ENCODE measurements around the gene MGME1.

MGME1 gene

DNA sequence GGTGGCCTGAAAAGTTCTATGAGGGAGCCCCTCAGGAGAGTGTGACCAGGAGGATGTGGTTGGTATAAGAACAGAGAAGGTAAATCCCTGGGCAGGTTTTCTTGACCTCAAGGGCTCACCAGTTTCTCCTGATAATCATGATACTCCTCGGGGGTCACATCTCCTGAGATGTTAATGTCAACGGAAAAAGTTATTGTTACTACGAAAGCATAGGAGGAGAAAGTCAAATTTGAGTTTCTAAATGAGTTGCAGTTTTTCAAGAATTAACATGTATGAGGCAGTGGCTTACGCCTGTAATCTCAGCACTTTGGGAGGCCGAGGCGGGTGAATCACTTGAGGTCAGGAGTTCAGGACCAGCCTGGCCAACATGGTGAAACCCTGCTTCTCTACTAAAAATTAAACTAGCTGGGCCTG is 23.4 kb downstream of the MGME1 start:
- no peak for DNase-seq (ENCODE audit: low read depth in 1 of 2, low spot score in 1 of 2)

DNA sequence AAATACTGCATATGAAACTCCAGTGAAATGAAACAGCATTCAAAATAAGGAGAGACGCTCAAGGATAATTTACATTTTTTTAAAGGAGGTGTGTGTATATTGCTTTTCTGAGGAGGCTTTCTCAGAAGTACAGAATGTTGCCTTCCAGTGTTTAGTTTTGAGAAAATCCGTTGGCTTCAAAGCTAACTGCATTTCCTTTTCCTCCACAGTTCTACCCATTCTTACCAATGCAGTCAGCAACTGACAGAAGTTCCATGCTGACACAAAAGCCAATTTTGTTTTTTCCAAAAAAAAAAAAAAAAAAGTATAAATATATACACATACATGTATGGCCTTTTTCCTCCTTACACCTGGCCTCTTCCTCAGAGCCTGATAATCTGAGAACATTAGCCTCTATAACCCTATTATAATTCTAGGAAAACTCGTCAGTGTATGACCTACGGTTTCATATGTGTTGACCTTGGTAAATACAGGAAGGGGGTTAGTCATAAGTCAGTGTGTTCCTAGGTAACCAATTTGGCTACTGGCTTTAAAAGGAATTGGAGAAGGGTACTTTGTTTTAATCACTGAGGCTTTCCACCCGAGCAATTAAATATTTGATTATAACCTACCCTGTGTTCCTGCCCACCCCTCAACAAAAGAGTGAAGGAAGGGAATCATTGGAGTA is 24.2 kb downstream of the MGME1 start:
- no peak for DNase-seq (ENCODE audit: low read depth in 1 of 2, low spot score in 1 of 2)

DNA sequence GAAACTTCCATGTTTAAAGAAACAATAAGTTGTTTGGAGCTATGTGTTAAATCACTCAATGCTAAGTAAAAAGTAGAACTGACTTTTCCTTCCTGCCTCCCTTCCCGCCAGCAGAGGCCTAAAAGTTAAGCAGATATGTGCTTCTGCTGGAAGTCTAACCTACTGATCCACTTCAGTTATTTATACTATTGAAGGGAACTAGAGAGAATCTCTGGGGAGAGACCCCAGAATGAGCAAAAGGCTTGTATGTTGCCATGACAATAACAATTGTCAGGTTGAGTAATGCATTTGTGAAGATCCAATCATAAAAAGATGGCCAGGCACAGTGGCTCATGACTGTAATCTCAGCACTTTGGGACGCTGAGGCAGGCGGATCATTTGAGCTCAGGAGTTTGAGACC is 24.7 kb downstream of the MGME1 start:
- DNase-seq (ENCODE audit: low read depth in 1 of 2, low spot score in 1 of 2), result no peak

DNA sequence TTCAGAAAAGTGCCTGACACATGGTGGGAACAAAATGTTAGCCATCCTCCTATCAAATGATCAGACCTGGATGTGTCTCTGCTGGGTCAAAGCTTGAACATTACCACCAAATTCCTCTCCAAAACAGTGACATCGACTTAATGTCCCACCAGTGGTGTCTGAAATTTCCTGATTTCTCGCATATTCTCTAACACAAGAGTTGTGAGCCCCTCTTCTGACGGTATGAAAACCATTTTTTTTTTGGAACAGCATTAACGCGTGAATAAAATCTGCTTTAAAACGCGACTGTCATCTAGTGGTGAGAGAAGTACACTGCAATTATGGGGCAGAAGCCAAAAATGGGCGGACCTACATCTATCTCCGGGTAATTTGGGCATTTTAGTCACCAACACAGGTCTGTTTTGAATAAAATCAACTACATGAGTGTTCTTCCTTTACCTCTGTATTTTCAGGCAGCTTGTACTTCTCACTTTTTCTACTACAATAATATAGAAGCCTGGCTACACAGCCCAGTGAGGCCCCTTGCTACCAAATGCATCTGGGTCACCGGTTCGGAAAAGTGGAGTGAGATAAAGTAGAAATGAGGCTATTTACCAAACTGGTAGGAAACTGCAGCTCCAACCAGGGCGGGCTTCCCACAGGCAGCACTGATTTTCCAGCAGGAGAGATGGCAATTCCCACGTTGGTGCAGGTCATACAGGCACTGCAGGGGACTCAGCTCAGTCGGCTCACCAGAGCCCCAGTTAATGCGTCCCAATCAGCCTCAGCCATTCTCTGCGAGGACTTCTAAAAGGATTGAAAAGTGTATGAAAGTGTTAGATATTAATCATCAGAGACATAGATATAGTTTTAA is 27.4 kb downstream of the MGME1 start:
- DNase-seq (ENCODE audit: low read depth in 1 of 2, low spot score in 1 of 2), result no peak

DNA sequence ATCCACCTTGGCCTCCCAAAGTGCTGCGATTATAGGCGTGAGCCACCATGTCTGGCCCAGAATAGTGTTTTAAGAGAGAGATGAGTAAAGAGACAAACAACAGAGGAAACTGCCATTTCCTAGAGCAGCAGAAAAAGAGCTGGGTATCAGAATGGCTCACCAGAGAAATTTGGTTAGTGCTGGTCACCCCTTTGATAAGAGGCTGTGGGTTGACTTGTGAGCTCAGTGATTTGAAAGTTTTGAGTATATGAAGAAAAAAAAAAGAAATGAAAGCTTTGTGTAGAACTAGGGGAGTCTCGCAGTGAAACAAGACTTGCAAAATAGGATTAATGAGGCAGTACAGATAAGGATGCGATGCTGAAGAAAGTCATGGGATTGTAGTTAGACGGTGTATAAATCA is 29.6 kb downstream of the MGME1 start:
- no peak for DNase-seq (ENCODE audit: low read depth in 1 of 2, low spot score in 1 of 2)

DNA sequence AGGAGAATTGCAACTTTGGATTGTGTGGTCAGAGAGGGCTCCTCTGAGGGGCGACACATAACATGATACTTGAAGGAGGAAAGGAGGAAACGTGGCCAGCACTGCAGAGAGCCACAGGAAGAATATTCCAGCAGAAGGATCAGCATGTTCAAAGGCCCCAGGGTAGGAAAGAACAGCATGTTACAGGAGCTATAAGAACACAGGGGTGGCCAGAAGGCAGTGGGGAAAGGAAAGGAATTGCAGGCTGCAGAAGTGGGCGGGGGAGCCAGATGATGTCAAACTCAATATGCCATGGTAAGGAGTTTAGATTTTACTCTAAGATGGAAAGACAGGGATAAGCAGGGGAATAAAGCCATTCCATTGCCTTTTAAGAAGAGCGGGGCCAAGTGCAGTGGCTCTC is 30.7 kb downstream of the MGME1 start:
- DNase-seq (ENCODE audit: low read depth in 1 of 2, low spot score in 1 of 2), result no peak

DNA sequence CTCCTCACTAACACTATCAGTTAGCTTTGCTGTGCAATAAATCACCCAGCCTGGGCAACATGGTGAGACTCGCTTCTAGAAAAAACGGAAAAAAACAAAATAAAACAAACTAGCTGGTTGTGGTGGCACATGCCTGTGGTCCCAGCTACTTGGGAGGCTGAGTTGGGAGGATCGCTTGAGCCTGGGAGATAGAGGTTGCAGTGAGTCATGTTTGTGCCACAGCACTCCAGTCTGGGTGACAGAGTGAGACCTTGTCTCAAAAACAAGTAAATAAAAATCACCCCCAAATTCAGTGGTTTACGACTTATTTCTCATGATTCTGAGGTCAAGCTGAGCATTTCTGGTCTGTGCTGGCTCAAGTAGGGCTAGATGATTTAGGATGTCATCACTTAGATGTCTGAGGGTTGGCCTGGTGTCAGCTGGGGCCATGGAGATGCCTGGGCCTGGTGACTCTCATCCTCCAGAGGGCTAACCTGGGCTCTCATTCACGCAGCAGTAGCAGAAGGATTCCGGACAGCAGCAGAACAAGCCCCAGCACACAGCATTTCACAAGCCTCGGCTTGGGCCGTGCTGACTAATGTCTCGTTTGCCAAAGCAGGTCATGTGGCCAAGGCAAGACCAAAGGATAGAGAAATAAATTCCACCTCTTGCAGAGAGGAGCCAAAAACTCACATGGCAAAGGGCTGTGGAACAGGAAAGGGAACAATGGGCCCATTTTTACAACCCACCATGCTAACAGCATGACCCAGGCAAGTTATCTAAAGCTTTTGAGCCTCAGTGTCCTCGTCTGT is 32.5 kb downstream of the MGME1 start:
- DNase-seq (ENCODE audit: low read depth in 1 of 2, low spot score in 1 of 2), result no peak

DNA sequence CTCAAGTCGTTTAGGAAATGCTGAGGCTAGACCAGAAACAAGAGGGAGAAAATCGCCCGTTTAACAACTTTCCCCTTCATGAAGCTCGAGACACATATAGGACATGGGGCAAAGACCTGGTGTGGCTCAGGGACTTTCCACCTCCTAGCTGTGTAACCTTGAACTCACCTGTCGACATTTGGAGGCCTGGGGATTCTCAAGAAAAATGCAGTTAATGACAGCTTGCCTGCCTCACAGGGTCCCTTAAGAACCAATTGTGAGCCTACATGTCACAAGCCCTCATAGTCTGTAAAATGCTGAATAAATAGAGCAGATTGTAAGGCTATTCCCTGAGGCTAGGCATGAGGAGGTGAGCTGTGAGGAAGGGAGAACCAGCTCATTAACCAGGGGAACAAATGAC is 35.1 kb downstream of the MGME1 start:
- no peak for DNase-seq (ENCODE audit: low read depth in 1 of 2, low spot score in 1 of 2)

DNA sequence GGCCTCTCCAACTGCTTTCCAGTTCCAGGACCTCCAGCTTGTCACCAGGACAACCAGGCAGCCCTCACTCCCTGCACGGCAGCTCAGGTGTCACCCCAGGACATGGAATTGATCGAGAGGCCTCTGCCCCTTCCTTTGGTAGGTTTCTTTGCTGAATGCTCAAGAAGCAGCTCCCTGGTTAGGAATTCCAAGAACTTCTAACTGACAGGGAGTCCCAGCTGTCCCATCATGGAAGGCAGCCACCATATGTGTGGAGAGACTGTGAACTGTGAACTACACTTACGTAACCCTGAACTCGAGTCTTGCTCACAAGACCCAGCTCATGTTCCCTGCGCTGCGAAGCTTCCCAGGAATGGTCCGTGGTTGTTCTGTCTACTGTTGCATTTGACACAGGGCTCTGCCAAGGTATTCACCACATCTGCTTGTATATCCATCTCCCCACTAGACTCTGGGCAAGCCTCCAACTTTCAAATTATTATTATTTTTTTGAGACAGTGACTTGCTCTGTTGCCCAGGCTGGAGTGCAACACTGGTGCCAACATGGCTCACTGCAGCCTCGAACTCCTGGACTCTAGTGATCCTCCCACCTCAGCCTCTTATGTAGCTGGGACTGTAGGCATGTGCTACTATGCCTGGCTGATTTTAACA is 35.7 kb downstream of the MGME1 start:
- no peak for DNase-seq (ENCODE audit: low read depth in 1 of 2, low spot score in 1 of 2)

DNA sequence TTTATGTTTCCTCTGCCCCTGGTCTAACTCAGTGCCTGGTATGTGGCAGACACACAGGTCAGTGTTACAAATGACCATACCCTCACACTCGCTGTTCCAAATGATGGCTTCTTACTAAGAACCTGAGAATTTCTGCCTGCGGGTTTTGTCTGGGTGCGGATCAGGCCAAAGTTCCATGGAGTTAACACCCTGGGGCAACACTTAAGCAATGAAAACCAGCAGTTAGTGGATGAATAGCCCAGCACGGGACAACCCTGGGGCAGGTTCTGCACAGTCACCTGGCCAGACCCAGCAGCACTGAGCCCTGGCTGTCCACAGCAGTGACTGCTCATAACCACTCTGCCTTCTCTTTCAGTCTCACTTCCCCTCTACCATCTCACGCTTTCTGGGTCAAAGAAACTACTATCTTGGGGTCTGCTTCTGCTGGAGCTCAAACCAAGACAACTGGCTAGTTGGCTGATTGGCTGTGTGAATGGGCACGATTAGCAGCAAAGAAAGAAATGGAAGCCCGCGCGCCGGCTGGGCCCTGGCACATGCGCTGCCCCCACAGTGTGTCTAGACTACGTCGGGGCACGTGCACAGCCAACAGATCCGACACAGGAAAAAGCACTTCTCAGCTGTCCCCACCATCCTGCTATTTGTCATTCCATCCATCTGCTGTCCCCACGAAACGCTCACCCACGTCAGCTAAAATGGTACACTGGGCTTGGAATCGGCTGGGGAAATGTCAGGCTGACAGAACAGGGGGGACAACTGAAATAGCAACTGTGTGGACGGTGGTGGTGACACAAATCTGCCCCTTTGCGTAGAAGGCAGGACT is 36.6 kb downstream of the MGME1 start:
- no peak for DNase-seq (ENCODE audit: low read depth in 1 of 2, low spot score in 1 of 2)

DNA sequence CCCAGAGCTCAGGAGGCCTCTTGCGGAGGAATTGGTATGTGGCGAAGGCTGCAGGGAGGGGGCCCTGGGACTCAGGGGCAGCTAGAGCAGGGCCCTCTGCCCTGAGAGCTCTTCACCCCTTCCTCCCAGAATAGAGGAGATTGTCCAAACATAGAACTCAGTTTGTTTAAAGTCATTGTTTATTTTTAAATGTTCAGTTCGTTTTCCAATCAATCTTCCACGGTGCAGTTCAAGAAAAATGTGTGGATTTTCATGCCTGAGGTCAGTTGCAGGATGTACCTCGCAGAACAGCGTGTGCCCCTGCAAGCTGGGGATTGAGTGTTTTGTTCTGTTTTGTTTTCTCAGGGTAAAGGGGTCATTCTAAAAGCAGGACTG is 37.2 kb downstream of the MGME1 start:
- no peak for DNase-seq (ENCODE audit: low read depth in 1 of 2, low spot score in 1 of 2)

DNA sequence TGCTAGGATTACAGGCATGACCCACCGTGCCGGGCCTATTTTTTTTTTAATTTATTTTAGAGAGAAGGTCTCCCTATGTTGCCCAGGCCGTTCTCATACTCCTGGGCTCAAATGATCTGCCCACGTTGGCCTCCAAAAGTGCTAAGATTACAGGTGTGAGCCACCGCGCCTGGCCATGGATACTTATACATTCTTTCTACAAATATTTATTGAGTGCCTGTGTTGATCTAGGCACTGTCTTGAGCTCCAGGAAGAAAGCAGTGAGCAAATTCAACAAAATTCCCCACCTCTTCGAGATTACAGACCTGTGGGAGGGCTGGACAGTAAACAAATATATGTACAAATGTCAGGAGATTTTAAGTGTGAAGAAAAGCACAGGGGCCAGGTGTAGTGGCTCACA is 37.9 kb downstream of the MGME1 start:
- DNase-seq (ENCODE audit: low read depth in 1 of 2, low spot score in 1 of 2), result no peak

DNA sequence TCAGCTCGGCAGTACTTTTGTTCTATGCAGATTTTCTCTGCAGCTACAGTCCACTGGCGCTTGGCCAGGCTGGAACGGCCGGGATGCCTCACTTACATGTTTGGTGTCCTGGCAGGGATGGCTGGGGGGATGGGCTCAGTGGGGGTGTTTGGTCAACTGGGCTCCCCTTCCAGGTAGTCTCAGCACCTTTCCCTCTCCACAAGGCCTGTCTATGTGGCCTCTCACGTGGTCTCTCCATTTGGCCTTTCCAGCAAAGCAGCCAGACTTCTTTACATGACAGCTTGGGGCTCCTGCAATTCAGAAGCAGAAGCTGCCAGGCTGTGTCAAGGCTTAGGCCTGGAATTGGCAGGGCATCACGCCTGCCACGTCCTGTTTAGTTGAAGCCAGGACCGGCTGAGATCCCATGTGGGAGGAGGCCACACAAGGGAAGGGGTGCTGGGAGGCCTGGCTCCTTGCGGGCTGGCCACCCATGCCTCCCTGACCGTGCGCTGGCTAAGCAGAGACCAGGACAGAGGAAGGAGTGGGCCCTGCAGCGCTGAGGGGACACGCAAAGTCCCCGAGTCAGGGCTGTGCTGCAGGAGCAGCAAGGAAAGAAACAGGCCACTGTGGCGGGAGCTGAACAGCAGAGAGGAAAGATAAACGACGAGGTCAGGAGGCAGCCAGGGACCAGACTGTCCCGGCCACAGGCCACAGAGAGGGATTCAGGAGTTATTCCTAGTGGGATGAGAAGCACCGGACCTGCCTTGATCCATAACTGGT is 38.9 kb downstream of the MGME1 start:
- DNase-seq (ENCODE audit: low read depth in 1 of 2, low spot score in 1 of 2), result no peak

DNA sequence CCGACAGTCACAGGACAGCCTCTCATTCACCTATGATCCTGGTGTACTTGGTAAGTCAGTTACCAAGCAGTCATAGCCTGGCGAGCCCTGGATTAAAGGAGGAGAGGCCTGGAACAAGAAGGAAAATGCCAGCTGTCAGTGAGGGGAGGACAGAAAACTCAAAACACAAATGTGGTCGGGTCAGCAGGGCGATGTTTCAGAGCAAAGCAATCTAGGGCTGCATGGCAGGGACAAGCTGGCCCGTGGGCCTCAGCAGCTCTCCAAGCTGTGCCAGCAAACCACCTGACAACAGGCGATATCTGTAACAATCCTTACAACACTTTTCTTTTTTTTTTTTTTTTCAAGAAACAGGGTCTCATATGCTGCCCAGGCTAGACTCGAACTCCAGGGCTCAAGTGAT is 40.3 kb downstream of the MGME1 start:
- DNase-seq (ENCODE audit: low read depth in 1 of 2, low spot score in 1 of 2), result no peak

DNA sequence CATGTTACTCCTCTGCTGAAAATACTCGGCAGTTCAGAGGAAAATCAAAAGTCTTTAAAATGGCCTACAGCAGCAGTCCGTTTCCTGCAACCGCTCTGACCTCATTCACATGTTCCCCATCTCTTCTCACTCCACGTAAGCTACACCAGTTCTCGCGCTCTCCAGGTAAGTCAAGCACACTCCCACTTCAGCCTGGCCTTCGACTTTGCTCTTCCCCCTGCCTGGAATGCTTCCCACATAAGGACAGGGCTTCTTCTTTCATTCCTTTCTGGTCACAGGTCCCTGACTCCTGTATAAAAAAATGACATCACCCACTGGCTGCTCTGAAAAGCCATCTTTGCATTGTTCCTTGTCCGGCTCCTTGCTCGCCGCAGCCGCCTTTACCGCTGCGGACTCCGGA is 42.7 kb downstream of the MGME1 start:
- no peak for DNase-seq (ENCODE audit: low read depth in 1 of 2, low spot score in 1 of 2)

DNA sequence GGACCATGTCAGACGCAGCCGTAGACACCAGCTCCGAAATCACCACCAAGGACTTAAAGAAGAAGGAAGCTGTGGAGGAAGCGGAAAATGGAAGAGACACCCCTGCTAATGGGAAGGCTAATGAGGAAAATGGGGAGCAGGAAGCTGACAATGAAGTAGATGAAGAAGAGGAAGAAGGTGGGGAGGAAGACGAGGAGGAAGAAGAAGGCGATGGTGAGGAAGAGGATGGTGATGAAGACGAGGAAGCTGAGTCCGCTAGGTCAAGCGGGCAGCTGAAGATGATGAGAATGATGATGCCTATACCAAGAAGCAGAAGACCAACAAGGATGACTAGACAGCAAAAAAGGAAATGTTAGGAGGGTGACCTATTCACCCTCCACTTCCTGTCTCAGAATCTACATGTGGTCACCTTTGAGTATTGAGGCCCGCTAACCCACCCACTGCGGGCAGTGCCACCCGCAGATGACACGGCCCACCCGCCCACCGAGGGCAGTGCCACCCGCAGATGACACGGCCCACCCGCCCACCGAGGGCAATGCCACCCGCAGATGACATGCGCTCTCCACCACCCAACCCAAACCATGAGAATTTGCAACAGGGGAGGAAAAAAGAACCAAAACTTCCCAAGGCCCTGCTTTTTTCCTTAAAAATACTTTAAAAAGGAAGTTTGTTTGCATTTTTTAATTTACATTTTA is 43.3 kb downstream of the MGME1 start:
- DNase-seq (ENCODE audit: low read depth in 1 of 2, low spot score in 1 of 2), result no peak

DNA sequence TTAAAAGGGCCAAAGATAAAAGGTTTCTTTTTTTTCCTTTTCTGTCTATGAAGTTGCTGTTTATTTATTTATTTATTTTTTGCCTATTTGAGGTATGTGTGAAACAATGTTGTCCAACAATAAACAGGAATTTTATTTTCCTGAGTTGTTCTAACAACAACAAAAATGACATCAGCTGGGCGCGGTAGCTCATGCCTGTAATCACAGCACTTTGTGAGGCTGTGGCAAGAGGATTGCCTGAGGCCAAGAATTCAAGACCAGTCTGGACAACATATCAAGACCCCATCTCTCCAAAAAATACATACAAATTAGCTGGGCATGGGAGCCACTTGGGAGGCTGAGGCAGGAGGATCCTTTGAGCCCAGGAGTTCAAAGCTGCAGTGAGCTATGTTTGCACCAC is 44.1 kb downstream of the MGME1 start:
- DNase-seq (ENCODE audit: low read depth in 1 of 2, low spot score in 1 of 2), result no peak

DNA sequence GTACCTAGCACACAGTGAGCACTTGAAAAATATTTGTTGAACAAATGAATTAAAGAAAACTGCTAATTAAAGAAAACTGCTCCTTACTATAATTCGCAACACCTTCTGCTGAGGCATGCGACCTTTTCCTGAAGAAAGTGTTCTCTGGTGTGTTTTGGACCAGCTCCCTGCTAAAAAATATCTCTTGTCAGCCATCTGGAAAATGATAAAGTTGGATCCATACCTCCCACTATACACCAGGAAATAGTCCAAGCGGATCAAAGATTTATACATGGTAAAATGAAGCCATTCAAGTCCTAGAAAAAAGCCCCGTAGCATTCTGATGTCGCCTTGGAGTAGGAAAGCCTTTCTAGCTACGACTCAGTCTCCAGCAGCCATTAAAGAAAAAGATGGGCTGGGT is 45.6 kb downstream of the MGME1 start:
- DNase-seq (ENCODE audit: low read depth in 1 of 2, low spot score in 1 of 2), result no peak

DNA sequence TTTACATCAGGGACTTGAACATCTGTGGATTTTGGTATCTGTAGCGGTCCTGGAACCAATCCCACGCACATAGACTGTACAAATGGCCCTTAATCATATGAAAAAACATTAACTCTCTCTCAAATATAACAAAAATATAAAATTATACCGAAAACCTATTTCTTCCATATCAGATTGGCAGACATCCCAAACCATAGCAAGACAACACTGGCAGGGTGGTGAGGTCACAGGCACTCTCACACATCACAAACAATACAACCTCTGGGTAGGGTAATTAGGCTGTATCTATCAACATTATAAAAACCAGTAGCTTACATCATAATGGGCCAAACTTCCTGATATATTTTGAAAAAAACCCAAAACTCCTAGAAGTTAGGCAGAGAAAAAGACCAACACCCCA is 48.0 kb downstream of the MGME1 start:
- no peak for DNase-seq (ENCODE audit: low read depth in 1 of 2, low spot score in 1 of 2)

All from stimulated activated CD4-positive, alpha-beta T cell treated with anti-CD3 and anti-CD28 coated beads, Interleukin-15, amount 100 ng/mL, for 1 hour (primary cell).